GM19455 (cell line): ENCODE results near the gene TMCC1.
A peak's percentile ranks its signal among the peaks of the same experiment; 100 is the strongest.

Experiments used
- ATAC-seq: cut with Tn5 transposase; IDR thresholded peaks from one replicate; pipeline ENCODE4 v1.9.1; 2021; ENCODE audit not compliant: unreplicated experiment

Gene TMCC1

DNA sequence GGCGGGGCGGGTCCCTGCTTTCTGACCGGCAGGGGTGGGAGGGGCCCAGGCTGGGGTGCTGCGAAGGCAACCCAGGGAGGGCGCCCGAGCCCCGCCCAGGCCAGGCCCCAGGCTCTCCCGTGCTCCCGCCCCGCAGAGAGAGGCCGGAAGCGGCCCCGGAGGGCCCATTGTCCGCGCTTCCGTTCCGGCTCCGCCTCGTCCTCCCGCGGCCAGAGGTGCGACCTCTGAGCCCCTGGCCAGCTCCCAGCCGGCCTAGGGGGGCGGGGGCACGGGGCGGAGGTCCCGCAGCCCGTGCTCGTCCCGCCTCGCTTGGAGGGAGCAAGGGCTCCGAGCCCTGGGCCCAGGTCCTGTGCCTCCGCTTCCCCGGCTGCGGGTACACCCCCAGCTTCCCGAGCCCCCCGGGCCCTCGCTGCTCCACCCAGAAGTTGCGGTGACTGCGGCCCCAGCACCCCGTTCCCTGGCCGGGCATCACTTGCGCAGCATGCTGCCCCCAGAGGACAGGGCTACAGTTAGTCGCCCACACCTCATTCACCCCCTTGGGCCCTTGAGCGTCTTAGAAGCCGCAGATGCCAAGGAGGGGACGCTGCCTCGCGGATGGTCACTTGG lies 266.7 kb downstream of the TMCC1 start:
- peak; percentile 90 for ATAC-seq

DNA sequence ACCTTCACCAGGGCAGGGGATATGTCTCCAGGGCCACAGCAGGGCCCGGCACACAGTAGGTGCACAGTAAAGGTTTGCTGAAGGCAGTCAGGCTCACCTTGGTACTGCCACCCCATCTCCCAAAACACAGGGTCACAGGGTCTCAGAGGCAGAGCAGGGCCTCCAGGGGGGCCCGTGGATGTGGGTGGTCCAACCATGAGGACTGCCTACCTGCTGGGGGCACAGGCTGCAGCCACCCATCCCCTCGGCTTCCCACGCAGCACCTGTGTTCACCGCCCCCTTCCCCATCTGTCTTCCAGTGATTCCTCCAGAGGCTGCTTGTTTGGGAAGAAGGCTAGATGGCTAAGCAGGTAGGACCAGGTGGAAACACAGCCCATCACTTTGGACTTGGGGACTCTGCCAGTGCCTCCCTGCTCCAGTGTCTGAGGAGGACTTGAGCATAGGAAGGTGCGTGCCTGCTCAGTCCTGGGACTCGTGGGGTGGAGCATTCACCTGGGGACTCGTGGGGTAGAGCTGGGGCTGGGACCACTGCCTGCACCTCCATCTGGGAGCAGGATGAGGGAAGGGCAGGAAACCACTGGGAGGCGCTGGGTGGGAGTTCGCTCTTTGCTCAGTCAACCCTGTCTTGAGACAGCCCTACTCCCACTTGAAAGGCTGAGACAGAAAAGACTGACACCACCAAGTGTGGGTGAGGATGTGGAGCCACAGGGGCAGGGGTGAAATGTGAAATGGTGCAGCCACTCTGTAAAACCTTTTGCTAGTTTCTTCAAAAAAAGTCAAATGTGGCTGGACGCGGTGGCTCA lies 268.2 kb downstream of the TMCC1 start:
- ATAC-seq, result no peak

DNA sequence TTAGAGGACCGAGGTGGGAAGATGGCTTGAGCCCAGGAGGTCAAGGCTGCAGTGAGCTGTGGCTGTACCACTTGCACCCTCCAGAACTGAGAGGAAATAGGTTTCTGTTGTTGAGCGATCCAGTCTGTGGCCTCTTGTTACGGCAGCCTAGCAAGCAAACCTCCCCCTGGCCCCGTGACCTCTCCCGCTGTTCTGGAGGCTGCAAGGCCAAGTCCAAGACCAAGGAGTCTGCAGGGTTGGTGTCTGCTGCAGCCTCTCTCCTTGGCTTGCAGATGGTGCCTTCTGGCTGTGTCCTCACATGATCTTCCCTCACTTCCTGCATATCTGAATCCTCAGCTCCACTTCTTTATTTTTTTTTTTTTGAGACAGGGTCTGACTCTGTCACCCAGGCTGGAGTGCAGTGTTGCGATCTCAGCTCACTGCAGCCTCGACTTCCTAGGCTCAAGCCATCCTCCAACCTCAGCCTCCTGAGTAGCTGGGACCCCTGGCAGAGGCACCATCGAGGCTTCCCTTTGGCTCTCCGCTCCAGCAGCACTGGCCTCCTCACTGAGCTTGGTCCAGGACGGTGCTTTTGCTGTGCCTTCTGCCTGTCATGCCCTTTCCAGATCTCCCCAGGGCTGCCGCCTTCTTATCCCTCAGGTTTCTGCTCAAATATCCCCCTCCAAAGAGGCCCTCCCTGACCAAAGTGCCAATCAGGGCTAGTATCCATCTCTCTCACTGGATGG lies 269.0 kb downstream of the TMCC1 start:
- no peak for ATAC-seq

DNA sequence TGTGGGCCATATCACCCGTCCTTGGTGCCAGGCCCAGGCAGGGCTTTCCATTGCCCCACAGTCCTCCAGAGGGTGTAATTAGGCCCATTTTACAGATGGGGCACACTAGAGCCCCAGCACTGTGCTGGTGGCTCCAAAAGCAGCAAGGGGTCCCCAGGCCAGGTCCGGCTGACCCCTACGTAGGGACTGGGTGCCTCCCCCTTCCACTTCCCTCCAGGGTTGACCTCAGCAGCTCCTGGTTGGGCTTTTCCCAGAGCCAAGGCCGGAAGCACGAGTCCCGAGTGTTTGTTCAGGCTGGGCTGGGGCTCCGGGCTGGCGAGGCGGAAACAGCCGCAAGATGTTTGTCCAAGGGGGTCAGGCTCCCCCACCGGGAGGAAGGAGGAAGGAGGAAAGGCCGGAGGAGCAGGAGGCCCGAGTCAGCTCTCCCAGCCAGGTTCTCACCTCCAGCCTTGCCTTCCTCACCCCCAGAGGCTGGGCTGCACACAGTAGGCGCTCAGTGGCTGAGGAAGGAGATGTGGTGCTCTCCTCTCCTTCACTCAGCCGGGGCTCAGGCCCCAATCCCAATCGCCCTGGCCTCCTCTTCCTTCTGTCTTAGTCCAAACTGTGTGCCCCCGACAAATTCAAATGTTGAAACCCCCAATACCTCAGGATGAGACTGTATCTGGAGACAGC lies 269.9 kb downstream of the TMCC1 start:
- no peak for ATAC-seq

DNA sequence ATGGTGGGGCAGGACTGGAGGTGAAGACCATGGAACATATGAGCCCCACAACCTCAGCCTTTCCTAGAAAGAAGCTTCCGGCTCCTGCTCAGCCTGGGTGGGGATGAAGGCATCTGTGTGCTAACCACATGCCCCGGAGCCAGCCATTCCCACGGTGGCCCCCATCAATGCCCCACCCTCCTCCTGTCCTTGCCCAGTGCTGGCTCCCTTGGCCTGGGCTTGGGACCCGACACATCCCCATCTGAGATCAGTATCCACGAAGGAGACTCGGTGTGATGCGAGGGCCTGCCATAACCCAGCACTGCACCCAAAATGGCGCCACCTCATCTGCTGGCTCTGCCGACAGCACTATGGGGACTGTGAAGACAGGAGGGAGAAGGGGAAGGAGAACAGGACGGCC lies 270.6 kb downstream of the TMCC1 start:
- no peak for ATAC-seq

DNA sequence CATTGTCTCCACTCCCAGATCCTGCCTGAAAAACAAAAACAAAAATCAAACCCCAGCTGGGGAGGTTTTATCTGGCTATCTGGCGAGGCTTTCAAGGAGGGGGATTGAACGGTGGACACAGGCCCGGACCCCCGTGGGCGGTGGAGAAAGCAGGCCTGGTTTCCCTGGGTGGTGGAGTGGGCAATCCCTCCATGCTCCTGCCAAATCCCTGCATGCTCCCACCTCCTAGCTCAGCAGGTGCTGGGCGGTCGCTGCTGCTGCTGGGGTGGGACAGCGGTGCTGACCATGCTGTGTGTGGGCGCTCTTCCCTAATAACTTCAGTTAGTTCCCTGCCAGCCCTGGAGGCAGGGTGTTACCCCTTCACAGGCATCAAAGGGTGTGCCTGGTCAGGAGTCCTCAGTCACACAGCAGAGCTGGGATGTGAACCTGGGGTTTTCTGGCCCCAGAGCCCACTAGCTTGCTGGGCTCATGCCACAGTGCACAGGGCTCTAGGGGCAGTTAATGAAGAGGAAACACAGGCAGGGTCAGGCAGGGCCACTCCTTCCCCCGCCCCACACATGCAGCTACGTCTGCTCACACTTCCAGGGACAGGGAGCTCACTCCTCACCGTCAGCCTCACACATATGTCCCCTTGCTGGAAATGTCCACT lies 271.2 kb downstream of the TMCC1 start:
- ATAC-seq, result no peak

GRCh38 chr3:129621626-129622225 lies 271.8 kb downstream of the TMCC1 start:
- no peak for ATAC-seq

DNA sequence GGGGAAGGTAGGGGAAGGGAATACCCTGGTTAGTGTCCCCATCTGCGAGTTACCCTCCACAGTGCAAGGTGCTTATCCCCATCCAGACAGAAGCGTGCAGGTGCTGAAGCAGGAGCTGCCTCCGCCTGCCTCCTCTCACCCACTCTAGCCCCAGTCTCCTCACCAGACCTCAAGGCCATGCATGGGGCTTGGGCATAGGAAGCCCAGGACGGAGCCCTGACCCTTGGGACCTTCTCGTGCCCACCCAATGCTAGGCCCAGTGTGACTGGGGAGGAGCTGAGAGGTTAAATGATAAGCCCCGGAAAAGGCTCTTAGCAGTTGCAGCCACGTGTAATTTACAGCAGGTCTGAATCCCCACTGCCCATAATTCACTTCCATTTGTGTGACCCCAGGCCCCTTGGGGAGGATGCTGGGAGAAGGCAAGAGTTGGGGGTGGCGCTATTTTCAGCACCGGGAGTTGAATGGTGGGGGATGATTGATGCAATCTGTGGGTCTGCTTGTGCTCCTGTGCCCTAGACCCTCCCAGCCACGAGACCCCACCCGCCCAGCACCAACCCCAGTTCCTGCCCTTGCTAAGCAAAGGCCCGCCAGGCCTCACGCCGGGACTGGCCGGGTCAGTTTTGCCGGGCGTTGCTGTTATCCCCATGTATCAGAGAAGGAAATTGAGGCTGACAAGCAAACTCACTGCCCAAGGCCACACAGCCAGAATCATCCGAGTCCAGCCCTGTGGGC lies 272.5 kb downstream of the TMCC1 start:
- no peak for ATAC-seq

DNA sequence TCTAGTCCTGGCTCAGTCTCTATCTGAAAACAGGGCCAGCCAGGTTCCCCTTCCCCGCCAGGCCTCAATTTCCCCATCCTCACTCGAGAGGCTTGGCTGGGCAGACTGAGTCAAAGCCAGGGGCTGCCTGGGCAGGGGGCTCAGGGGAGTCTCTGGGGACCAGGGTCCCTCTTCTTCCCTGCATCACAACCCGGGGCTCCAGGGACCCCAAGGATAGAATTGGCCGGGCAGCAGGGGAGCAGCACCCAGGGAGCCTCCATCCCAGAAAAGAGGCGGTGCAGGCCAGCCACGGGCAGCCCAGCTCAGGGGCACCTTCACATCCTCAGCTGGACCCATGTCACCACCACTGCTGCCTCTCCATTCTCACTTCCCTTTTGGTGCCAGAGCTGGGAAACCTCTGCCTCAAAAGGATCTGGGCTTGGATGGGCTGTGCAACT lies 273.8 kb downstream of the TMCC1 start:
- no peak for ATAC-seq

- no peak for ATAC-seq
Measured at GRCh38 chr3:129618901-129619671, 274.4 kb downstream of the TMCC1 start.

DNA sequence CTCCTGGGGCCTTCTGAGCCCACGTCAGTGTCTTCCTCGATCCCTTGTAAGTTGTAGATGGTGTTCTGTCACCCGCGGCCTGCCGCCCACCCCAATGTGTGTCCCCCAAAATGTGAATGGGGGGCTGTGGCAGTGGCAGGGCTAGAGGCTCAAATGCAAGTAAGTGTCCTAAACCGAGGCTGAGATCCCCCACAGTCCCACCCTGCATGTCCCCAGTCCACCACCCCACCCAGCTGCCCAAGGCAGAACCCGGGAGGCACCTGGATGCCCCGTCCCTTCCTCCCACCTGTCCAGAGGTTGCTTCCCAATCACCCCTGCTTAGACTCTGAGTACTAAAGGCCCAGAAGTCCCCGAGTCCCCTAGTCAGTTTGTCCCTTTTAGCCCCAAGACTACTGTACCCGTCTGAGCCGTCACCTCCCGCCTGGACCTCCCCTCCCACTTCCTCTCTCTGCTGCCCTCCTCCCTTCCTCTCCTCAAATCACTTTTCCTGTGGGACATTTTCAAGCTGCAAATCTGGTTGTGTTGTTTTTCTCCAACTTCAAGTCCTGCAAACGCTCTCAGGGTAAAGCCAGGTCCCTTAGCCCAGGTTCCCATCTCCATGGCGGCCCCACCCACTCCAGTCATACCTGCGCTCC lies 275.2 kb downstream of the TMCC1 start:
- no peak for ATAC-seq

GRCh38 chr3:129617381-129618185 lies 275.9 kb downstream of the TMCC1 start:
- ATAC-seq, result no peak

- ATAC-seq, result no peak
Measured at GRCh38 chr3:129616713-129617112, 276.8 kb downstream of the TMCC1 start.

DNA sequence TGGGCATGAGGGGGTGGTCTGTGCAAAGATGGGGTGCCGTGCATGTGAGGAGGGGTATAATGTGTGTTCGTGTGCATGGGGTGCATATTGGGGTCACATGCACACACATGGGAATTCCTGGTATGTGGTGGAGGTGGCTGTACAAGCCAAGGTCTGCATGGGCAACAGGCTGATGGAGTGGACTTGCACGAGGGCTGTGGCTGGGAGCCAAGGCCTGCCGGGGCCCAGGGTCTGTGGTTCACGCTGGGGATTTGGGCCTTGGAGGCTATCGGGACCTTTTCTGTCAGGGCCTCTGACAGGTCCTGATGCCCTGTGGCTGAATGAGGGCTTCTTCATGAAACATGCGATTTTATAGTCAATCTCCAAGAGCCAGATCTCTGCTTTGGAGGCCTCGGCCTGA lies 277.2 kb downstream of the TMCC1 start:
- ATAC-seq, result no peak

DNA sequence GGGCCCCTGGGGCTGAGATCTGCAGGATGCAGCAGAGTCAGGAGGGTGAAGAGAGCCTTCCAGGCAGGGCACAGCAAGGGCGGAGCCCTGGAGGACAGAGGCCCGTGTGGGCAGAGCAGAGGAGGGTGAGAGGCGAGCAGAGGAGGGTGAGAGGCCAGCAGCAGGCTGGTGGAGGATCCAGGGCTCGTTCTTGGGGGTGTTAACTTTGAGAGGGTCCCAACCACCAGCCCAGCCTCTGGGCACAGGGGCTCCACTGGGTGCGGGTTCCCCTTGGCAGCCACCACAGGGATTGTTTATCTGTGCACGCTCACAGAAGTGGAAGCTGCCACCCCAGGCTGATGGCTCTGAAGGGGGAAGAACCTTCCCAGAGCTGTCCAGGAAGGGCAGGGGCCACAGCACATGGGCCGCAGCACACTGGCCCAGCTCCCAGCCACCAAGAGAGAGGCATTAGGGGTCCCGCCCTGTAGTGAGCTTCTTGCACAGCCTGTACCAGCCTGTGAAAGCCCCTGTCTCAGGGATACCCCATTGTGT lies 277.7 kb downstream of the TMCC1 start:
- ATAC-seq, result no peak

GRCh38 chr3:129614927-129615363 lies 278.6 kb downstream of the TMCC1 start:
- ATAC-seq, result no peak

DNA sequence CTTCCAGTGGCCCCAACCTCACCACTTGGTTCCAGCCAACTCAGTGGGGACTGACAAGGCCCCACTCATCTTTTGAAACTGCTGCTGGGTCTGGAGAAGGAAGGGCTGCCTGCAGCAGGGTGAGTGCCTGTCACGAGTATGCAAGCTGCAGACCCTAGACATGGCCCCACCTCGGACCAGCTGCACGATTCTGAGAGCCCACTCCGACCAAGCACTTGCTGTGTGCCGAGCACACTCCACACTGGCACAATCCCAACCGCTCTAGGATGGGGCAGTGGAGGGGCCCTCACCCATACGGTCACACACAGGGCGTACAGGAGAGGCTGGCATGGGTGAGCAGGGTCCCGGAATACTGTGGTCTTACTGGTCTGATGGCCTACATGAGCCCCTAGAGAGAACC lies 279.1 kb downstream of the TMCC1 start:
- no peak for ATAC-seq

DNA sequence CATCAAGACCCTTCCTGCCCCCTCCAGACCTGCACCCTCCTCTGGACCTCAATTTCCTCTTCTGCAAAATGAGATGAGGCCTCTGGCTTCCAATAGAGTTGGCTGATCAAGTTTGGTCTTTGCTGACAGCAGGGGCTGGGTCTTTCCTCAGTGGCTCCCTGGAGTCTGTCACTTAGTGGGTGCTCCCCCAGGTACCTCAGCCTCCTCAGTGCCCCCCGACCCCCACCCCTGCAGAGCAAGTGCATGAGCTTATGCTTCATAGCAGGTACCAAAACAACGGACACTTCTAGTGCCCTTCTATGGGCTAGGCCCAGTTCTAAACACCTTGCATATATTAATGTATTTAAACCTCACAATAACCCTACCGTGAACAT lies 280.2 kb downstream of the TMCC1 start:
- no peak for ATAC-seq
